Stimulated activated CD4-positive, alpha-beta T cell treated with anti-CD3 and anti-CD28 coated beads, Interleukin-12 subunit alpha, Interleukin-12 subunit beta, amount 100 ng/mL, for 48 hours (primary cell): Measurements from ENCODE around the gene PCTP.

ENCODE experiments used
- DNase-seq, 3 donors: peaks; one replicate each; pipeline ENCODE4 v3.0.0-alpha.2; 2020; ENCODE audit warnings: low read depth in 2 of 3, low spot score in 1 of 3

PCTP gene

GRCh38 chr17:55785181-55785580 is 34.3 kb downstream of the PCTP start:
- DNase-seq, result no peak

DNA sequence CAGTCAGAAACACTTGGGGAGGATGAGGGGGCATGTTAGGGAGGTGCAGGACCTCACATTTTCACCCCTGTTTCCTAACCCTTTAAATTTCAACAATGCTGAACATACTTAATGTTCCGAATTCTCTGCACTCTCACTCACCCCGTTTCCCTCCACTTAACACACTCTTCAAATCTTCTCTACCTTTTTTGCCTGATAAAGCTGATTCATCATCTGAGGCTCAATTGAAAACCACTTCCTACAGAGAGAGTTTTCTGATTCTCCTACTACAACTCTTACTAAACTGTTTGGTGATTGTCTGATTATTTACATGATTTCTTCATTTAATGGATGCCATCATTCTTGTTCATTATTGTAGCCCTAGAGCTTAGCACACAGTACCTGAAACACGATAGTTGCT is 42.4 kb downstream of the PCTP start:
- no peak for DNase-seq

- no peak for DNase-seq
Measured at GRCh38 chr17:55794725-55795482, 44.1 kb downstream of the PCTP start.

GRCh38 chr17:55806745-55807495 is 56.1 kb downstream of the PCTP start:
- DNase-seq, result no peak

- no peak for DNase-seq
Measured at GRCh38 chr17:55811536-55811935, 60.7 kb downstream of the PCTP start.

DNA sequence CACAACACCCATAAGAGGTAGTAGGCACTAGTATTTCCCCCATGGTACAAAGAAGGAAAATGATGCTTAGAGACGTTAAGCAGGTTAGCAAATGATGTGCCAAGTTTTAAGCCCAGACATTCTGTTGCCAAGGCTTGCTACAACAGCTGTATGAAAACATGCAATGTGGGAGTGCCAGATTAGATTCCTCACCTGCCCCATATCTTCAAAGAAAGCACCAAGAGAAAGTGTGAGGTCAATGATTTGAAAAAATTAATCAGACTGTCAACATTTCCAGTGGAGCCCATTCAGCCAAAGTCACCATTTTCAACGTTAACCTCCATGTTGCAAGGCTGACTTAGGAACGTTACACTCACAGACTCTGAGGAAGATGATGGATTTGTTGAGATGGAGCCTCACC is 61.5 kb downstream of the PCTP start:
- DNase-seq, result no peak

GRCh38 chr17:55813944-55814343 is 63.1 kb downstream of the PCTP start:
- DNase-seq, result no peak

GRCh38 chr17:55814377-55814776 is 63.5 kb downstream of the PCTP start:
- no peak for DNase-seq

GRCh38 chr17:55816532-55817396 is 65.9 kb downstream of the PCTP start:
- no peak for DNase-seq

DNA sequence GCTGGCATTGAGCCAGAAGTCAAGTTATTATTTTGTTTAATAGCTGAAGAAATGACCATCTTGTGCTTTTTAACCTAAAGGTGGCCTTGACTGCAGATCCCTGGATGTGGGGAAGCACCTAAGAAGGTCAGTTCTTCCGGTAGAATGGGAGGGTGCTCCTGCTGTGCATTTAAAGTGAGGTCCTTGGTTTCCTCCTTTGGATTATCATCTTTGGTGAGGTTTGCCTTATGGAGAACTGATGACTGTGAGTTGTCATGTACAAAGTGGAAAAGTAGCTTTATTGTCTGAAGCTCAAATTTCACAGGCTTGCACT is 66.5 kb downstream of the PCTP start:
- no peak for DNase-seq

- no peak for DNase-seq
Measured at GRCh38 chr17:55818026-55818425, 67.2 kb downstream of the PCTP start.

DNA sequence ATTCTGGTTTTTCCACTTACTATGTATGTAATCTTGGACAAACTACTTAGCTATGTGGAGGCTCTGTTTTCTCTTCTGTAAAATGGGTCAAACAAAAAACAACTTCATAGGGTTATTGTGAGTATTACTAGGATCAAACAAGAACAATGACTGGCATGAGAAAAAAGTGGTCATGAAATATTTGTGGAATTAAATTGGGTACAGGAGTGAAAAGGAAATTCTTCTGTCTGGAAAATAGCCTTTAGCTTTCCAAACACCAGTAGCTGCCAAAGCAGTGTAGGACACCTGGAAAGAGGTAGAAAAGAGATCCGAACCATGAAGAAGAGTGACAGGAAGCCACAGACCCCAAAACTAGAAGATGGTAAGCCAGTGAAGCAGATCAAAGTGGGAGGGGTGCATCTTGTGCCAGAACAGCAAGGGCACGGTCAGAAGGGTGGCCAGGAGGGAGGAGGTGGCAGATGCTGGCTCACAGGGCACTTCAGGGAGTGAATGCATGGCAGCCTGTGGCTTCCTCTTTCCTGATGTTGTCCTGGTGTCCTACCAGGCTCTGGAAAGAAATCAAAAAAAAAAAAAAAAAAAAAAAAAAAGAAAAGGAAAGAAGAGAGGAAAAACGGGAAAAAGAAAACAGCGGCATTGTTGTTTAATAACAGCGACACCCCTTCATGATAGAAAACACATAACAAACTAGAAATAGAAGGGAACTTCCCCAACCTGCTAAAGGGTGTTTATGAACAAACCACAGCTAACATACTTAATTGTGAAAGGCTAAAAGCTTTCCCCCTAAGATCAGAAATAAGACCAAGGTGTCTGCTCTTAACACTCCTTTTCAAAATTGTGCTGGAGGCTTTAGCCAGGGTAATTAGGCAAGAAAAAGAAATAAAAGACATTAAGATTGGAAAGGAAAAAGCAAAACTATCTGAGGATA is 67.9 kb downstream of the PCTP start:
- no peak for DNase-seq

GRCh38 chr17:55820675-55821074 is 69.8 kb downstream of the PCTP start:
- DNase-seq, result no peak

DNA sequence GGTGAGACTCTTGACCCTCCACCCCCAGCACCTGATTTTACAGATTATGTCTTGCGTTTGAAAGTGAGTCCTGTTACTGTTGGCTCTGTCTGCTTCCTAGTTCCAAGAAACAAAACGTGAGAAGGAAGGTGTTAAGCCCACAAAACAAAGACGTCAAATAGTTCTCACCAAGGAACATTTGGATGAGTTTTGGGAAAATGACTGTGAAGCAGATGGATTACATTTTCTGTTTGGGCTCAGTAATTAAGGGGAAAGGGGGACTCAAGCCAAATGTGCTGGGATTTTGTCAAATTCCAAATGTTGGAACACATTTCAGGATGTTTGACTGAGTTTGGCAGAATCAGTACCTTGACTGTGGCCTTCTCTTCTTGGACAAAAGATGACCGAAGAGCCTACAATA is 71.2 kb downstream of the PCTP start:
- no peak for DNase-seq

DNA sequence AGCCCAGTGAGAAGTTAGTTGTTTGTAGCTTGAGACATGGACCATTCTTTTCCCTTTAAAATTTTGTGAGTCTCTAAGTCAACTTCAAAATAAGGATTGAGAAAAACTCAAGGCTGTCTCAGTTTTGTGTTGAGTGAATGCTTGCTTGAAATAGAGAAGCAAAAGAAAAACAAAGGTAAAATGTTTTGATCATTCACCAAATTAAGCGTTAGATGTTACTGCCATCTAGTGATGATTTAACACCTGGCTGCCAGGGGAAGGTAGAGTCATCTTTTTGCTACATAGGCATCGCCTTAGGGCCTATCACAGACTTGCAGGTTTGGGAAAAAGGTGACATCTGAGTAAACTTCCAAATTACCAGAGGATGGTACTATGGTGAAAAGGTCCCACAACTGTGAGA is 74.4 kb downstream of the PCTP start:
- DNase-seq, result no peak
